Right lobe of liver (tissue), 4 donors: Measurements from ENCODE around the gene OLFM3.

ENCODE experiments used
- POLR2A ChIP-seq: fragments of 450-650 bp; IDR thresholded peaks from one replicate; pipeline ENCODE4 v1.6.1; 2017; ENCODE audit warnings: antibody characterized with exemption, mild to moderate bottlenecking
- TF ChIP-seq, protein P1 (sequence below), 4 donors: fragments of 200-600 bp in 3 of 4; fragments of 450-650 bp in 1 of 4; IDR thresholded peaks; one replicate each; pipeline versions ENCODE4 v1.5.1 to v1.8.0; 2016 to 2022; ENCODE audit warnings: antibody characterized with exemption in 4 of 4, mild to moderate bottlenecking in 2 of 4
- donor health status: DM: no; HTN: no; CAD: no.
- donor health status: DM: no; HTN: no; CAD: no.
- donor health status: DM: no; HTN: yes; CAD: no.

DNA sequence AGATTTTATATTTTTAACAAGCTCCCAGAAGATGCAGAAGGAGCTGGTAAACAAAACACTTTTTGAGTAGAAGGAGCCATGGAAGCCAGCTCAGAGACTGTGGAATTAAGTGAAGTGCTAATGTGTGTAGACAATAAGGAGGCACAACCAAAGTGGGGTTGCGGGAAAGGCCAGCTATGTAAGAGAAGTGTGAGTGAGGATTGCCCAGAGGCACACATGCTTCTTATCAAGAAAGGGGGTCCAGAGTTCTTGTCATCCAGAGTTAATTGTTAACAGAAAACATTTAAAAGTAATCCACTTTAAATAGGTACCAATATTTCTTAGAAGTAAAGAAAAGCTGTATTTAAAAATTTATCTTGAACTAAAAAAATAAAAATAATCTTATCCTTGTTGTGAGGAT lies 136.8 kb downstream of the OLFM3 start:
- TF ChIP-seq, protein P1, sequence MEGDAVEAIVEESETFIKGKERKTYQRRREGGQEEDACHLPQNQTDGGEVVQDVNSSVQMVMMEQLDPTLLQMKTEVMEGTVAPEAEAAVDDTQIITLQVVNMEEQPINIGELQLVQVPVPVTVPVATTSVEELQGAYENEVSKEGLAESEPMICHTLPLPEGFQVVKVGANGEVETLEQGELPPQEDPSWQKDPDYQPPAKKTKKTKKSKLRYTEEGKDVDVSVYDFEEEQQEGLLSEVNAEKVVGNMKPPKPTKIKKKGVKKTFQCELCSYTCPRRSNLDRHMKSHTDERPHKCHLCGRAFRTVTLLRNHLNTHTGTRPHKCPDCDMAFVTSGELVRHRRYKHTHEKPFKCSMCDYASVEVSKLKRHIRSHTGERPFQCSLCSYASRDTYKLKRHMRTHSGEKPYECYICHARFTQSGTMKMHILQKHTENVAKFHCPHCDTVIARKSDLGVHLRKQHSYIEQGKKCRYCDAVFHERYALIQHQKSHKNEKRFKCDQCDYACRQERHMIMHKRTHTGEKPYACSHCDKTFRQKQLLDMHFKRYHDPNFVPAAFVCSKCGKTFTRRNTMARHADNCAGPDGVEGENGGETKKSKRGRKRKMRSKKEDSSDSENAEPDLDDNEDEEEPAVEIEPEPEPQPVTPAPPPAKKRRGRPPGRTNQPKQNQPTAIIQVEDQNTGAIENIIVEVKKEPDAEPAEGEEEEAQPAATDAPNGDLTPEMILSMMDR (IDR thresholded peaks at IDR 0.05), result no peak
- TF ChIP-seq POLR2A, result no peak
